Neural progenitor cell (in vitro differentiated cells): ENCODE measurements around the gene PLD5. TPM values are rescaled to one million over a fixed set of nuclear protein-coding genes. Genes with fewer than 3 reads are reported as not detected.
"Not testable (repeated sequence)": the region's sequence is repeated elsewhere in the genome, so short reads cannot be mapped to it uniquely, and the experiment has no call there.

Experiments used
- DNase-seq: peaks from one replicate; pipeline ENCODE4 v3.0.0-alpha.2; 2016; ENCODE audit warnings: low spot score
- H2AFZ ChIP-seq: fragments of 200-600 bp; sonication (generic); replicated peaks from 2 replicates; pipeline ENCODE4 v1.6.1; 2016; ENCODE audit warnings: antibody characterized with exemption
- H3F3A ChIP-seq: fragments of 200-600 bp; sonication (generic); 2 replicates; pipeline ENCODE4 v1.6.1; 2016; ENCODE audit warnings: antibody characterized with exemption, low read depth
- H3K27ac ChIP-seq: fragments of 200-600 bp; sonication (generic); 2 replicates; pipeline ENCODE4 v1.5.1; 2016; ENCODE audit warnings: mild to moderate bottlenecking
- H3K27me3 ChIP-seq: fragments of 200-600 bp; sonication (generic); 2 replicates; pipeline ENCODE4 v1.6.1; 2016; ENCODE audit warnings: mild to moderate bottlenecking, moderate library complexity
- H3K36me3 ChIP-seq: fragments of 200-600 bp; sonication (generic); 2 replicates; pipeline ENCODE4 v1.5.1; 2016
- H3K4me1 ChIP-seq: fragments of 200-600 bp; sonication (generic); 2 replicates; pipeline ENCODE4 v1.6.1; 2016; ENCODE audit warnings: mixed run types
- H3K4me2 ChIP-seq: fragments of 200-600 bp; sonication (generic); 2 replicates; pipeline ENCODE4 v1.6.1; 2016
- H3K4me3 ChIP-seq: fragments of 200-600 bp; sonication (generic); 2 replicates; pipeline ENCODE4 v1.5.1; 2016
- H3K79me2 ChIP-seq: fragments of 200-600 bp; sonication (generic); 2 replicates; pipeline ENCODE4 v1.6.1; 2016; ENCODE audit warnings: low read depth
- H3K9ac ChIP-seq: fragments of 200-600 bp; sonication (generic); 2 replicates; pipeline ENCODE4 v1.6.1; 2016
- H3K9me3 ChIP-seq: fragments of 200-600 bp; sonication (generic); 2 replicates; pipeline ENCODE4 v1.5.1; 2016; ENCODE audit warnings: low read depth
- H4K20me1 ChIP-seq: fragments of 200-600 bp; sonication (generic); 2 replicates; pipeline ENCODE4 v1.6.1; 2016; ENCODE audit warnings: low read depth
- H3K27ac Mint-ChIP-seq: 3 replicates; pipeline ENCODE4 v1.8.0; 2021; ENCODE audit warnings: mixed read lengths
- H3K27me3 Mint-ChIP-seq: 2 replicates; pipeline ENCODE4 v1.8.0; 2022; ENCODE audit warnings: low read depth, mild to moderate bottlenecking, inconsistent platforms, moderate library complexity, mixed read lengths; ENCODE audit not compliant: insufficient read depth
- H3K36me3 Mint-ChIP-seq: 3 replicates; pipeline ENCODE4 v1.8.0; 2021; ENCODE audit warnings: mixed read lengths
- H3K4me1 Mint-ChIP-seq: 3 replicates; pipeline ENCODE4 v1.8.0; 2021; ENCODE audit warnings: mixed read lengths
- H3K4me3 Mint-ChIP-seq: 3 replicates; pipeline ENCODE4 v1.8.0; 2021; ENCODE audit warnings: mild to moderate bottlenecking, moderate library complexity, mixed read lengths
- H3K9me3 Mint-ChIP-seq: 3 replicates; pipeline ENCODE4 v1.8.0; 2020; ENCODE audit warnings: mixed read lengths
- CTCF ChIP-seq: fragments of 200-600 bp; sonication (generic); IDR thresholded peaks from 2 replicates; pipeline ENCODE4 v1.5.1; 2017; ENCODE audit warnings: antibody characterized with exemption, mild to moderate bottlenecking
- EZH2 ChIP-seq: fragments of 200-600 bp; sonication (generic); IDR thresholded peaks from 2 replicates; pipeline ENCODE4 v1.6.1; 2017; ENCODE audit warnings: antibody characterized with exemption, mild to moderate bottlenecking, moderate library complexity
- EZH2phosphoT487 ChIP-seq: fragments of 200-600 bp; sonication (generic); IDR thresholded peaks from 2 replicates; pipeline ENCODE4 v1.6.1; 2017; ENCODE audit warnings: antibody characterized with exemption
- total RNA-seq: library from RNA; depleted of rRNA; stranded (reverse); fragments of >200 nt; gene quantifications from 2 replicates; pipeline ENCODE4 v1.2.3, GENCODE V29; 2015; ENCODE audit warnings: low replicate concordance

PLD5 gene
- total RNA-seq, 1 donor from 2014 or later: 1.8 TPM

- no peak overlapping the region for H3K4me3 ChIP-seq
- no peak overlapping the region for H2AFZ ChIP-seq
- no peaks in the 10 kb centered on the region for H3K36me3 ChIP-seq
- Mint-ChIP-seq H3K4me3 (no peak overlapping the region), H3K27ac (peak overlapping the region; percentile 72), H3K36me3 (no peaks in the 10 kb centered on the region), H3K4me1 (peaks cover 12% of the 10 kb centered on the region), H3K27me3 (no peaks in the 10 kb centered on the region), H3K9me3 (peaks cover 6% of the 10 kb centered on the region)
- no peaks in the 10 kb centered on the region for H3F3A ChIP-seq
- H4K20me1 ChIP-seq: no peaks in the 10 kb centered on the region
- H3K27me3 ChIP-seq: no peaks in the 10 kb centered on the region
- TF ChIP-seq EZH2phosphoT487 (no peak), EZH2 (no peak), CTCF (no peak)
- no peaks in the 10 kb centered on the region for H3K9me3 ChIP-seq
- H3K27ac ChIP-seq: no peak overlapping the region
- no peaks in the 10 kb centered on the region for H3K79me2 ChIP-seq
- no peak overlapping the region for H3K4me2 ChIP-seq
- H3K4me1 ChIP-seq: peaks cover 10% of the 10 kb centered on the region
- no peak overlapping the region for H3K9ac ChIP-seq
- no peak for DNase-seq
Measured at GRCh38 chr1:242225767-242226573, 298.5 kb downstream of the PLD5 start.

- not testable (repeated sequence) for H3K4me2 ChIP-seq, H3K9me3 ChIP-seq, DNase-seq, H3K9ac ChIP-seq, H3K36me3 Mint-ChIP-seq, H3K4me1 ChIP-seq, H3K27ac ChIP-seq, H3K9me3 Mint-ChIP-seq, H4K20me1 ChIP-seq, H3K4me3 ChIP-seq, H3K27me3 Mint-ChIP-seq, H3K27me3 ChIP-seq, H3F3A ChIP-seq, H3K79me2 ChIP-seq, H3K36me3 ChIP-seq
- Mint-ChIP-seq H3K4me1 (peaks cover 12% of the 10 kb centered on the region), H3K27ac (peak overlapping the region; percentile 93), H3K4me3 (peak overlapping the region; percentile 68)
- H2AFZ ChIP-seq: peak overlapping the region; percentile 13
Measured at GRCh38 chr1:242224878-242225766, 299.4 kb downstream of the PLD5 start.

GRCh38 chr1:242224461-242224860 is 300.0 kb downstream of the PLD5 start:
- H3K4me2 ChIP-seq: no peak overlapping the region
- H3K4me1 ChIP-seq: peaks cover 10% of the 10 kb centered on the region
- no peaks in the 10 kb centered on the region for H3K27me3 ChIP-seq
- no peak overlapping the region for H3K4me3 Mint-ChIP-seq
- peak overlapping the region; percentile 93 for H3K27ac Mint-ChIP-seq
- peaks cover 5% of the 10 kb centered on the region for H3K27me3 Mint-ChIP-seq
- H3K27ac ChIP-seq: no peak overlapping the region
- H2AFZ ChIP-seq: peak overlapping the region; percentile 13
- no peaks in the 10 kb centered on the region for H3K9me3 ChIP-seq
- H3K9ac ChIP-seq: no peak overlapping the region
- H3K79me2 ChIP-seq: no peaks in the 10 kb centered on the region
- H3K36me3 Mint-ChIP-seq: no peaks in the 10 kb centered on the region
- H3K36me3 ChIP-seq: no peaks in the 10 kb centered on the region
- peaks cover 6% of the 10 kb centered on the region for H3K9me3 Mint-ChIP-seq
- peaks cover 12% of the 10 kb centered on the region for H3K4me1 Mint-ChIP-seq
- no peaks in the 10 kb centered on the region for H3F3A ChIP-seq
- H4K20me1 ChIP-seq: no peaks in the 10 kb centered on the region
- no peak for DNase-seq
- no peak for TF ChIP-seq CTCF
- H3K4me3 ChIP-seq: no peak overlapping the region
